Head of caudate nucleus (tissue), 42 donors: ENCODE results near the gene S100A5.
"Not testable (repeated sequence)": the region's sequence is repeated elsewhere in the genome, so short reads cannot be mapped to it uniquely, and the experiment has no call there.

Source experiments
- DNase-seq, 42 donors: peaks; one replicate each; pipeline versions ENCODE4 v3.0.0 to v3.0.0-alpha.2; 2020 to 2021; ENCODE audit warnings: mixed read lengths in 7 of 42
- intact Hi-C: fragments of 100-400 bp; cut with DNase I; formaldehyde crosslinking; loops from one replicate; pipeline ENCODE4 v1.15.0; 2022

Gene S100A5

GRCh38 chr1:153536671-153537375 is 3.9 kb downstream of the S100A5 start:
- no peak for DNase-seq
- intact Hi-C loops, result no loop called here

- intact Hi-C loops, result no loop called here
- DNase-seq, result peak; percentile 34 to 84 (median 68)
Observed at GRCh38 chr1:153536012-153536670, 4.6 kb downstream of the S100A5 start.

GRCh38 chr1:153535242-153536011 is 5.3 kb downstream of the S100A5 start, which contains the start of gene S100A6:
Gene S100A6, minus strand, starts transcription at chr1:153535991. Its CDS starts 652 bp downstream, at chr1:153535339.
- intact Hi-C loops, result no loop called here
- peak in 25 of 42 donors; percentile 9 to 64 (median 35) for DNase-seq

GRCh38 chr1:153534925-153535241 is 5.9 kb downstream of the S100A5 start:
- intact Hi-C loops, result no loop called here
- DNase-seq, result no peak

GRCh38 chr1:153534226-153534924 is 6.4 kb downstream of the S100A5 start:
- intact Hi-C loops, result no loop called here

GRCh38 chr1:153533689-153534201 is 7.0 kb downstream of the S100A5 start:
- intact Hi-C loops, result no loop called here

More at GRCh38 chr1:153534226-153534924, 6.4 kb downstream of the S100A5 start:
- DNase-seq, result no peak

GRCh38 chr1:153532769-153533599 is 7.8 kb downstream of the S100A5 start:
- DNase-seq, result peak; percentile 61 to 91 (median 81)
- intact Hi-C loops, result no loop called here

More at GRCh38 chr1:153533689-153534201, 7.0 kb downstream of the S100A5 start:
- DNase-seq, result peak in 9 of 42 donors; percentile 18 to 69 (median 41)

- intact Hi-C loops, result no loop called here
Observed at GRCh38 chr1:153532181-153532580, 8.6 kb downstream of the S100A5 start.

GRCh38 chr1:153531638-153532037 is 9.1 kb downstream of the S100A5 start:
- intact Hi-C loops, result no loop called here
- DNase-seq, result no peak

More at GRCh38 chr1:153532181-153532580, 8.6 kb downstream of the S100A5 start:
- DNase-seq, result no peak

GRCh38 chr1:153527683-153528040 is 13.1 kb downstream of the S100A5 start:
- DNase-seq, result no peak
- intact Hi-C loops, result no loop called here

GRCh38 chr1:153527023-153527682 is 13.6 kb downstream of the S100A5 start:
- intact Hi-C loops, result no loop called here

GRCh38 chr1:153526132-153526543 is 14.6 kb downstream of the S100A5 start:
- no peak for DNase-seq

More at GRCh38 chr1:153527023-153527682, 13.6 kb downstream of the S100A5 start:
- DNase-seq, result no peak

GRCh38 chr1:153525088-153525728 is 15.5 kb downstream of the S100A5 start:
- intact Hi-C loops, result no loop called here
- DNase-seq, result no peak

More at GRCh38 chr1:153526132-153526543, 14.6 kb downstream of the S100A5 start:
- intact Hi-C loops, result no loop called here

- intact Hi-C loops, DNase-seq: not testable (repeated sequence)
Observed at GRCh38 chr1:153522353-153523048, 18.2 kb downstream of the S100A5 start.

GRCh38 chr1:153521808-153522207 is 18.9 kb downstream of the S100A5 start:
- DNase-seq, result peak in 1 of 42 donors; percentile 18
- intact Hi-C loops, result not testable (repeated sequence)

GRCh38 chr1:153520818-153521476 is 19.8 kb downstream of the S100A5 start:
- intact Hi-C loops, result no loop called here
- DNase-seq, result no peak
